22Rv1 (cell line): ENCODE results near the gene VPS11.

Experiments
- H3K27ac ChIP-seq: fragments of 450-650 bp; 2 replicates; pipeline ENCODE4 v1.5.1; 2017
- CTCF ChIP-seq: fragments of 450-650 bp; IDR thresholded peaks from 2 replicates; pipeline ENCODE4 v1.5.1; 2017; ENCODE audit warnings: mild to moderate bottlenecking
- ZFX ChIP-seq: fragments of 450-650 bp; IDR thresholded peaks from 2 replicates; pipeline ENCODE4 v1.6.1; 2017; ENCODE audit warnings: antibody characterized with exemption, borderline replicate concordance

Gene VPS11

GRCh38 chr11:119092880-119093842, 25.5 kb downstream of the VPS11 start:
- no peak for TF ChIP-seq ZFX
- TF ChIP-seq CTCF: no peak
- H3K27ac ChIP-seq: peak overlapping the region; percentile 99

- TF ChIP-seq CTCF: no peak
- H3K27ac ChIP-seq: peak overlapping the region; percentile 99
Observed at GRCh38 chr11:119093942-119094815, 26.6 kb downstream of the VPS11 start.

GRCh38 chr11:119094816-119095065, 27.1 kb downstream of the VPS11 start:
- H3K27ac ChIP-seq: peak overlapping the region; percentile 99
- TF ChIP-seq CTCF (peak; percentile 68), ZFX (no peak)

GRCh38 chr11:119095066-119095880, 27.7 kb downstream of the VPS11 start:
- no peak for TF ChIP-seq ZFX
- peak; percentile 34; the same call in 1 of the 2 replicates for TF ChIP-seq CTCF
- H3K27ac ChIP-seq: peak overlapping the region; percentile 99

GRCh38 chr11:119099711-119100110, 32.1 kb downstream of the VPS11 start:
- TF ChIP-seq ZFX (no peak), CTCF (no peak)
- peak overlapping the region; percentile 98; the same call in 1 of the 2 replicates for H3K27ac ChIP-seq

GRCh38 chr11:119100246-119100970, 32.8 kb downstream of the VPS11 start:
- peak overlapping the region; percentile 98 for H3K27ac ChIP-seq
- TF ChIP-seq ZFX (no peak), CTCF (peak; percentile 82)
